ENCODE measurements around the gene STK32A. TPM values are rescaled to one million over a fixed set of nuclear protein-coding genes. Genes with fewer than 3 reads are reported as not detected.

The STK32A gene
- total RNA-seq, 1 experiment from 2014 or later: 1.3 TPM

DNA sequence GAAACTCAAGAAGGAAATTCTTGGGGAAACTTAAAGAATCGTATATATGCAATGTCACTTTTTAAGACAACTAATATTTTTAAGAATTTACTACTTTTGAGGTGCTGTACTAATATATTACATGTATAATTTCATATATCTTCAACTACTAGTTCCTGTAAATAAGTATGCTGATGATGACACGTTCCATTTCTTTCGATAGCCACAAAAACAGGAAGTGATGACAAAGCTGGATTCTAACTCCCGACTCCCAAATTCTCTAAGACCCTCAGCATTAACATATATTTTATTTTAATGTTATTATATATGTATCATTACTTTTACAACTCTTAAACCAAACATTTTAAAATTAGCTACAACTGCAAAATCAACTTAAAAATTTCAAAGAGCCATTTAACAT is 74.8 kb downstream of the STK32A start:
- H2BK5ac ChIP-seq (ENCODE audit: insufficient read length, low read length): no peak overlapping the region
- H3T11ph ChIP-seq (ENCODE audit: low read length): no peak overlapping the region
- H3K4me1 ChIP-seq (ENCODE audit: insufficient read depth, low read length): no peaks in the 10 kb centered on the region
- H4K8ac ChIP-seq (replicated peaks; ENCODE audit: insufficient read length, low read depth, low read length): no peak overlapping the region
- no peak overlapping the region for H3K18ac ChIP-seq (ENCODE audit: insufficient read length, low read depth, low read length)
- no peaks in the 10 kb centered on the region for H3K9me3 ChIP-seq (ENCODE audit: control insufficient read depth, low read depth, low read length)
- H2AK5ac ChIP-seq (ENCODE audit: insufficient read length, low read length): no peak overlapping the region
- H2BK12ac ChIP-seq (ENCODE audit: insufficient read length, low read depth, low read length): no peak overlapping the region
- H3K4me3 Mint-ChIP-seq: no peak overlapping the region
- no peak overlapping the region for H3K27ac Mint-ChIP-seq
- no peak overlapping the region for H2BK15ac ChIP-seq (ENCODE audit: low read depth, low read length)
- H4K5ac ChIP-seq (ENCODE audit: insufficient read length, low read depth, low read length): no peak overlapping the region
- DNase-seq: no peak
- no CpG with 5 or more reads among the region's 4 CpGs for WGBS (ENCODE audit: extremely low coverage, insufficient read length, low lambda C conversion rate)
- peaks cover 5 to 7% of the 10 kb centered on the region in 2 experiments for H3K4me1 Mint-ChIP-seq
- H3K4ac ChIP-seq (ENCODE audit: low read depth, low read length): no peak overlapping the region
- H3K79me2 ChIP-seq (ENCODE audit: insufficient read depth, low read length): no peaks in the 10 kb centered on the region
- no peaks in the 10 kb centered on the region for H3K36me3 Mint-ChIP-seq (ENCODE audit: insufficient read depth in 1 of 3, low read depth in 3 of 3)
- TF ChIP-seq, protein P1, sequence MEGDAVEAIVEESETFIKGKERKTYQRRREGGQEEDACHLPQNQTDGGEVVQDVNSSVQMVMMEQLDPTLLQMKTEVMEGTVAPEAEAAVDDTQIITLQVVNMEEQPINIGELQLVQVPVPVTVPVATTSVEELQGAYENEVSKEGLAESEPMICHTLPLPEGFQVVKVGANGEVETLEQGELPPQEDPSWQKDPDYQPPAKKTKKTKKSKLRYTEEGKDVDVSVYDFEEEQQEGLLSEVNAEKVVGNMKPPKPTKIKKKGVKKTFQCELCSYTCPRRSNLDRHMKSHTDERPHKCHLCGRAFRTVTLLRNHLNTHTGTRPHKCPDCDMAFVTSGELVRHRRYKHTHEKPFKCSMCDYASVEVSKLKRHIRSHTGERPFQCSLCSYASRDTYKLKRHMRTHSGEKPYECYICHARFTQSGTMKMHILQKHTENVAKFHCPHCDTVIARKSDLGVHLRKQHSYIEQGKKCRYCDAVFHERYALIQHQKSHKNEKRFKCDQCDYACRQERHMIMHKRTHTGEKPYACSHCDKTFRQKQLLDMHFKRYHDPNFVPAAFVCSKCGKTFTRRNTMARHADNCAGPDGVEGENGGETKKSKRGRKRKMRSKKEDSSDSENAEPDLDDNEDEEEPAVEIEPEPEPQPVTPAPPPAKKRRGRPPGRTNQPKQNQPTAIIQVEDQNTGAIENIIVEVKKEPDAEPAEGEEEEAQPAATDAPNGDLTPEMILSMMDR (conservative IDR thresholded peaks at IDR 0.05): no peak
- H2BK20ac ChIP-seq (ENCODE audit: low read depth, low read length, poor library complexity, severe bottlenecking): no peak overlapping the region
- no peak overlapping the region for H3K9ac ChIP-seq (ENCODE audit: extremely low read depth, insufficient read length, low read length)
- no peak overlapping the region for H4K91ac ChIP-seq (ENCODE audit: insufficient read length, low read depth, low read length)
- no peak overlapping the region for H3K23ac ChIP-seq (ENCODE audit: insufficient read length, low read depth, low read length)
- no peaks in the 10 kb centered on the region for H3K27me3 Mint-ChIP-seq (ENCODE audit: low read depth)
- H3K27ac ChIP-seq (ENCODE audit: insufficient read length, low read depth, low read length): no peak overlapping the region
- no peak overlapping the region for H2AFZ ChIP-seq (ENCODE audit: low read length)
- H3K4me2 ChIP-seq (ENCODE audit: insufficient read depth, insufficient read length, low read length): no peak overlapping the region
- no peaks in the 10 kb centered on the region for H3K79me1 ChIP-seq (ENCODE audit: insufficient read depth, low read depth, low read length, poor library complexity, severe bottlenecking)
- no peaks in the 10 kb centered on the region for H3K23me2 ChIP-seq (ENCODE audit: insufficient read length, low read depth, low read length, poor library complexity, severe bottlenecking)
- no peak overlapping the region for H3K56ac ChIP-seq (ENCODE audit: insufficient read length, low read depth, low read length)
- no peak overlapping the region for H3K14ac ChIP-seq (ENCODE audit: insufficient read depth, low read length)
- no peaks in the 10 kb centered on the region for H4K20me1 ChIP-seq (ENCODE audit: control insufficient read depth, insufficient read depth, insufficient read length)
- no peaks in the 10 kb centered on the region for H3K27me3 ChIP-seq (ENCODE audit: insufficient read depth, low read length)
- H2BK120ac ChIP-seq (ENCODE audit: low read depth, low read length, poor library complexity, severe bottlenecking): no peak overlapping the region
- no peaks in the 10 kb centered on the region; a peak in 1 of 5 replicates for H3K9me3 Mint-ChIP-seq

Data from H9 (cell line).